B cell (primary cell): Measurements from ENCODE around the gene CROCC. TPM values are rescaled to one million over a fixed set of nuclear protein-coding genes. Genes with fewer than 3 reads are reported as not detected.

Experiments
- ATAC-seq: fragments of 200-7000 bp; cut with Tn5 transposase; one replicate; pipeline ENCODE4 v1.10.0; 2021; ENCODE audit warnings: low read depth, mild to moderate bottlenecking, moderate number of reproducible peaks, moderate library complexity
- CTCF ChIA-PET: fragments of 350-600 bp; sonication (Branson Sonifier 250); formaldehyde crosslinking; loops from one replicate; lab custom pipeline; 2021; ENCODE audit warnings: antibody characterized with exemption, inconsistent platforms; lab: Charles Lee
- POLR2A ChIA-PET: fragments of 350-600 bp; sonication (Branson Sonifier 250); formaldehyde crosslinking; loops from one replicate; lab custom pipeline; 2021; ENCODE audit warnings: antibody characterized with exemption; lab: Charles Lee
- DNase-seq: peaks from one replicate; pipeline ENCODE4 v3.0.0; 2013
- H2AFZ ChIP-seq: 2 replicates; pipeline ENCODE4 v1.6.1; 2012; ENCODE audit warnings: mild to moderate bottlenecking, low read depth, low read length; ENCODE audit not compliant: insufficient read depth, poor library complexity, severe bottlenecking
- H3K27ac ChIP-seq, 2 donors: 1 replicate in 1 of 2; 2 replicates in 1 of 2; pipeline ENCODE4 v1.5.1; 2012 to 2013; ENCODE audit warnings: low read length in 2 of 2, mild to moderate bottlenecking in 2 of 2, moderate library complexity in 1 of 2
- H3K27me3 ChIP-seq, 4 experiments: fragments of 200-600 bp in 1 of 4; sonication (generic) in 1 of 4; replicated peaks in 1 of 4; 1 replicate in 2 of 4; 2 replicates in 2 of 4; pipeline versions ENCODE4 v1.6.1 to v1.7.0; 2013 to 2016; ENCODE audit warnings: low read length in 3 of 4, mild to moderate bottlenecking in 2 of 4, mixed read lengths in 1 of 4, moderate library complexity in 1 of 4; ENCODE audit not compliant: insufficient read depth in 4 of 4, control insufficient read depth in 3 of 4; ENCODE audit errors: control extremely low read depth in 1 of 4
- H3K36me3 ChIP-seq, 2 experiments: replicated peaks in 1 of 2; 1 replicate in 1 of 2; 2 replicates in 1 of 2; pipeline versions ENCODE4 v1.6.1 to v1.7.1; 2013; ENCODE audit warnings: low read length in 1 of 2; ENCODE audit not compliant: insufficient read depth in 2 of 2, control insufficient read depth in 1 of 2; ENCODE audit errors: control extremely low read depth in 1 of 2, extremely low read depth in 1 of 2
- H3K4me1 ChIP-seq, 2 donors: fragments of 200-600 bp in 1 of 2; sonication (generic) in 1 of 2; 1 replicate in 1 of 2; 2 replicates in 1 of 2; pipeline versions ENCODE4 v1.5.1 to v1.6.1; 2013 to 2017; ENCODE audit warnings: low read length in 2 of 2; ENCODE audit not compliant: control insufficient read depth in 2 of 2, insufficient read depth in 2 of 2
- H3K4me2 ChIP-seq: replicated peaks from 2 replicates; pipeline ENCODE3; 2012; ENCODE audit warnings: mild to moderate bottlenecking, low read depth, low read length; ENCODE audit not compliant: poor library complexity, severe bottlenecking
- H3K4me3 ChIP-seq, 5 experiments: fragments of 200-600 bp in 1 of 5; sonication (generic) in 1 of 5; 1 replicate in 3 of 5; 2 replicates in 2 of 5; pipeline versions ENCODE4 v1.5.1 to v1.7.0; 2011 to 2016; ENCODE audit warnings: low read length in 4 of 5, mild to moderate bottlenecking in 4 of 5, low read depth in 2 of 5, control low read depth in 1 of 5, moderate library complexity in 1 of 5; ENCODE audit not compliant: insufficient read depth in 1 of 5; ENCODE audit errors: control extremely low read depth in 1 of 5, extremely low read depth in 1 of 5
- H3K79me2 ChIP-seq: fragments of 200-600 bp; sonication (generic); one replicate; pipeline ENCODE4 v1.6.0; 2016; ENCODE audit warnings: low read length; ENCODE audit not compliant: control insufficient read depth, insufficient read depth
- H3K9ac ChIP-seq: fragments of 200-600 bp; sonication (generic); 2 replicates; pipeline ENCODE4 v1.6.1; 2017; ENCODE audit warnings: mild to moderate bottlenecking, low read length, moderate library complexity
- H3K9me3 ChIP-seq, 3 donors: one replicate each; pipeline versions ENCODE4 v1.6.1 to v1.7.1; 2013; ENCODE audit warnings: low read length in 2 of 3; ENCODE audit not compliant: control insufficient read depth in 2 of 3, insufficient read depth in 1 of 3; ENCODE audit errors: control extremely low read depth in 1 of 3
- H4K20me1 ChIP-seq: 2 replicates; pipeline ENCODE4 v1.6.0; 2012; ENCODE audit warnings: mild to moderate bottlenecking, low read length; ENCODE audit not compliant: insufficient read depth, control insufficient read depth, poor library complexity, severe bottlenecking
- H3K27ac Mint-ChIP-seq: one replicate; pipeline ENCODE4 v1.8.0; 2021; ENCODE audit warnings: mixed read lengths
- H3K27me3 Mint-ChIP-seq: one replicate; pipeline ENCODE4 v1.8.0; 2021; ENCODE audit warnings: mixed read lengths
- H3K4me1 Mint-ChIP-seq: one replicate; pipeline ENCODE4 v1.8.0; 2021; ENCODE audit warnings: mixed read lengths
- H3K4me3 Mint-ChIP-seq: one replicate; pipeline ENCODE4 v1.8.0; 2021; ENCODE audit warnings: mixed read lengths
- H3K9me3 Mint-ChIP-seq: one replicate; pipeline ENCODE4 v1.8.0; 2022; ENCODE audit warnings: mixed read lengths; ENCODE audit not compliant: insufficient read depth
- CTCF ChIP-seq: fragments of 200-600 bp; IDR thresholded peaks from one replicate; pipeline ENCODE4 v1.8.0; 2022; ENCODE audit warnings: antibody characterized with exemption, mild to moderate bottlenecking
- EZH2 ChIP-seq: IDR thresholded peaks from 2 replicates; pipeline ENCODE4 v1.6.1; 2012; ENCODE audit warnings: borderline replicate concordance, low read depth, mild to moderate bottlenecking, moderate library complexity, low read length; ENCODE audit not compliant: insufficient read depth, poor library complexity, severe bottlenecking
- WGBS: methylation state at CpG from one replicate; pipeline ENCODE4 v1.1.5; 2013; ENCODE audit warnings: missing lambda C conversion rate; ENCODE audit not compliant: insufficient coverage; 5-methylcytosine and 5-hydroxymethylcytosine counted together
- intact Hi-C: fragments of 100-400 bp; cut with micrococcal nuclease; formaldehyde crosslinking; loops from one replicate; pipeline ENCODE4 v1.10.0; 2022
- polyA plus RNA-seq: library from polyadenylated mRNA; depleted of rRNA; stranded (reverse); fragments of >200 nt; gene quantifications from 2 replicates; pipeline ENCODE4 v1.2.3, GENCODE V29; 2012
- total RNA-seq, 2 donors: library from RNA; stranded (reverse); fragments of 120-200 nt in 1 of 2; gene quantifications; 1 replicate in 1 of 2; 2 replicates in 1 of 2; pipeline versions ENCODE4 v1.2.3 to v1.2.4, GENCODE V29; 2013 to 2022

Gene CROCC
- total and polyA plus RNA-seq, 2 donors (not counting 1 experiment from before 2014, with no cell fraction given), result 66.2 to 120 TPM

GRCh38 chr1:16913181-16913832, 8.4 kb upstream of the CROCC start:
- Histone ChIP-seq H3K4me2 (peak overlapping the region; percentile 82), H3K9me3 (peaks cover 0 to 6% (median 0%) of the 10 kb centered on the region in 3 donors), H3K4me3 (peak overlapping the region; percentile 25 to 79 (median 65)), H3K9ac (peak overlapping the region; percentile 89), H3K36me3 (no peaks in the 10 kb centered on the region), H2AFZ (peak overlapping the region; percentile 74), H3K27me3 (no peaks in the 10 kb centered on the region), H3K27ac (peak overlapping the region; percentile 53 to 62), H3K79me2 (no peaks in the 10 kb centered on the region), H3K4me1 (peaks cover 25 to 27% of the 10 kb centered on the region in 2 donors), H4K20me1 (no peaks in the 10 kb centered on the region)
- Mint-ChIP-seq H3K4me1 (peaks cover 26% of the 10 kb centered on the region), H3K27ac (peak overlapping the region; percentile 83), H3K27me3 (no peaks in the 10 kb centered on the region), H3K4me3 (peak overlapping the region; percentile 88), H3K9me3 (no peaks in the 10 kb centered on the region)
- DNase-seq (no peak), ATAC-seq (no peak)
- no peak for TF ChIP-seq CTCF
- no peak for TF ChIP-seq EZH2
- WGBS, result 48% methylated on average over 35 of the region's 36 CpGs
- intact Hi-C loops, result loop anchor here (1.0 to 2.0 kb wide), 3 partner anchors 8 to 141 kb away; partner anchors contain the start of gene SDHB
- POLR2A ChIA-PET, result no interaction called here
- CTCF ChIA-PET, result interaction anchor here (0.6 to 0.7 kb wide), 2 partner anchors 9 kb away, joined by 3 to 4 read pairs; partner anchors contain the start of gene CROCC
